ENCODE results near the gene METTL5.

The METTL5 gene

DNA sequence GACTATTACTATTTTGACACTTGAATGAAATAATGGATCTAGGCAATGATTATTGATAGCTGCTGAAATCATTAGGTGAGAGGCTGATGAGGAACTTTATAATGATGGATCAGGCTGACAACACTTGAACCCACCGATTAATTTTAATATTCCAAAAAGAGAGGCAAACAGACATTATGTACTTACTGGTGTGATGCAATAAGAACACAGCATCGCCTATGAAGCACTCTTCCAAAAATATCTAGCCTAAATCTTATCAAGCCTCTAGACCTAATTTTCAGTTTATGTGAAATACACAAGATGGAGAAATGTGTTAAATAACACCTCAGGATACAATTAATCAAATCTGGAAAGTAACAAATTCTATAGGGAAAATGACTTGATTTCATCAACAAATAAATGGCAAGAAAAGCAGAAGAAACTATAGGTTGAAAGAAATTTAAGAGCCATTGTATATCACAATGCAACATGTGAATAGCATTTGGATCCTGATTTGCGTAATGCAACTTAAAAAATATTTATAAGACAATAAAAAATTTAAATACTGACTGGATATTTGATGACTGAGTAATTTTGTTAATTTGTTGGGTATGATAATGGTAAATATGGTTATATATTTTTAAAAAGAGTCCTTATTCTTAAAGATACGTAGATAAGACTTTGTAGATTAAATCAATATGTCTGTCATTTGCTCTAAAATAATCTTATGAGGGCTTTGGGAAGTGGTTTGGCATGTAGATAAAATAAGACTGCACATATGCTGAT, 43.3 kb downstream of the METTL5 start:
- no peak for DNase-seq (ENCODE audit: low read depth in 2 of 2)

DNA sequence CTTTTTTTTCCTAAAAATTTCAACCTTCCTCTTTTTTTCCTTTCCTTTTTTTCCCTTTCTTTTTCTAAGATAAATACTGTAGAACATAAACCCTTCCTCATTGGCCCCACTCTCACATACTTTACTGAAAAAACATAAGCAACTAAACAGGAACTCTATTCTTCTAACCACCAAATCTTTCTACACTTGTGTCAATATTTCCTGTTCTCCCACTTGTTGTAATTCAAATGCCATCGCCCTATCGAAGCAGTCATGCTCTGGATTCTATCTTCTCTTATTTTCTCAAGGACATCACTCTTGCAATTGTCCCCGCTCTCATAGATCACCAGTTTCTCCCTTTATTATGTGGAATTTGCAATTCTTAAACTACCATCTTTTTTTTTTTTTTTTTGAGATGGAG, 46.3 kb downstream of the METTL5 start:
- DNase-seq (ENCODE audit: low read depth in 2 of 2), result no peak

DNA sequence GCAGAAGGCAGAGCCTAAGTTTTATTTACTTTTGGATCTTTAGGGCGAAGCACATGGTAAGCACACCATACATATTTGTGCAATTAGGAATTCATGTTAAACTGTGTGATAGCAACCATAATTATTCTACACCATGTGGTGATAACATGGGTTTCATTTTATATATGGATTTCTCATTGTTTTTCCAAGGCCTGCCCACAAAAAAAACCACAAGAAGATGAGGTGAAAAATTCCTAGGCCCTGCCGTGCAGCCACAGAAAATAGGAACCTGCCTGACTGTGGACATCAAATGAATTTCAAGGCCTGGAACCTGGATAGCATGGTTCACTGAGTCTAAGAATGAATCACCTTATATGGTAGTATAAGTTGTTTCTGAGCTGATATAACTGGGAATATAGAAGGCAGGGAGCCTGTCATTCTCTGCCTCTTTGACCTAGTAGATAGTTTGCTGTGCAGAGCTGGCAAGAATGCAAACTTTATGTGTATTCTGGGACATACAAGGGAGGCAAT, 48.4 kb downstream of the METTL5 start:
- DNase-seq (ENCODE audit: low read depth in 2 of 2), result no peak

DNA sequence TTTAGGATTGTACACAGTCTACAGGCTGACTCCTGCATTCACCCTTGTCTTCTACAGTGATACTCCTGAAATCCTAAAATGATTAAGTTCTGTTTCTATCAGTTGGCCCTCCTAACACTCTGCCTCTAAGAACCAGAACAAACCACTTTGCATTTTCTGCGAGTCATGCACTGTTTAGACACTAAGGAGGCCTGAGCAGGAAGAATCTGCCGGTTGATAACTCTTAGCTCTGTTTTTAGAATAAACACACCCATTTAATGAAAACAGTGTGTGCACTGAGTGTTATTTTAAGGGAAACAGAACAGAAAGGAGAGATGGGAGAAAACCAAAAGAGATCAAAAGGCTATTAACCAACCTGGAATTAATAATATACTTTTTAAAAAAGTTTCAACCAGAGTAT, 48.9 kb downstream of the METTL5 start:
- no peak for DNase-seq (ENCODE audit: low read depth in 2 of 2)

DNA sequence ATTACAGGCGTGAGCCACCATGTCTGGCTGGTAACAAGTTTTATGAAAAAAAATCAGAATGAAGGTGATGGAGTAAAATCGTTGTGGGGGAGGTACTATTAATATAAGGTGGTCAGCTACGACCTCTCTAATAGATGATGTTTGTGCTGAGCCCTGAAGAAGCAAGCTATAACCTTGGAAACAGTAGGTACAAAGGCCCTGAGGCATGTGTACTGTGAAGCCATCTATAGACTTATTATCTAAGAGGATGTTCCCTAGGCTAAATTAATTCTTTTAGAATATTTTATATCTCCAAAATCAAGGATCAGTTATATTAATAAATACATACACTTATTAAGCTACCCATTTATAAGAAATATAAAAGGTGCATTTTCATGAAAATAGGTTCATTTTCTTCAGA, 49.4 kb downstream of the METTL5 start:
- DNase-seq (ENCODE audit: low read depth in 2 of 2), result no peak

DNA sequence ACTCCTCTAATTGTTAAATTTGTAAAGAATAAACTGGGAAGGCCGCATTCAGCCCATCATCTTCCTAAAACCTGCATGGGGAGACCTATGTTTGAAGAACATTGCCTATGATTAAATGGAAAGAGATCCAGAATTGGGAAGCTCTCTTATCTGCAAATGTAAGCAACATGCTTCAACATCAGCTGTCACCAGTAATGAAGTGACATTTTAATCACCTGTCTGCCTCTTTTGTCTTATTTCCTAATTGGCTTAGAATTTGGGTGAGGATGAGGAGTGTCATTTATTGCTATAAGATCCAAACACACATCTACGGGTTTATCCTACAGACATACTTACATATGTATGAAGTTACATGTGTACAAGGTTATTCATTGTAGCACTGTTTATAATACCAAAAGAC, 52.1 kb downstream of the METTL5 start:
- DNase-seq (ENCODE audit: low read depth in 2 of 2), result no peak

DNA sequence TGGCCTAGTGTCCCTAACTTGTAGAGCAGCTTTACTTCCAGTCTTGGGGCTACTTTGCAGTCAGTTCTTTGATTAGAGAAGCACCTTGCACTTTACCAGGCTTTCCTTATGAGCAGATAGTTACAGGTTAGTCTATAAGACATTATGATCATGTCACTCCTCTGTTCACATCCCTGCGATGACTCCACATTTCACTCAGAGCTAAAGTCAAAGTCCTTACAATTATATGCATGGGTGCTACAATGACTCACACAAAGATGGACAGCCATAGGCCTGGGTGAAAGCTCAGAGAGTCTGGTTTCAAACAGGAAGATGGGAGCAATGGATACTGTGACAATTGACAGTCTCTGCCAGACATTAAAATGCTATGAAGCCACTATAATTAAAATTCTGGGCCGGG, 53.1 kb downstream of the METTL5 start:
- DNase-seq (ENCODE audit: low read depth in 2 of 2), result no peak

DNA sequence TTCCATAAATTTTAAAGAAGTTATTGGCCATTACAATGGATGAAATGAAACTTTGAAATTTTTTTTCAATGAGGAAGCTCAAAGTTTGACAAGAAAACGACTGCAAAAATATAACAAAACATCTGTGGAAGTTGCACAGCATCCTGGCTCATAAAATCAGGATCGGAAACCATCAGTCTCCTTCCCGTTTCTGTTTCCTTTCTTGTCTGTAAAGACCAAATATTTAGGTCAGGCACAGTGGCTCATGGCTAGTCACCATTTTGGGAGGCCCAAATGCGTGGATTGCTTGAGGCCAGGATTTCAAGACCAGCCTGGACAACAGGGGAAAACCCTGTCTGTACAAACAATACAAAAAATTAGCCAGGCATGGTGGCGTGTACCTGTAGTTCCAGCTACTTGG, 53.7 kb downstream of the METTL5 start:
- no peak for DNase-seq (ENCODE audit: low read depth in 2 of 2)

DNA sequence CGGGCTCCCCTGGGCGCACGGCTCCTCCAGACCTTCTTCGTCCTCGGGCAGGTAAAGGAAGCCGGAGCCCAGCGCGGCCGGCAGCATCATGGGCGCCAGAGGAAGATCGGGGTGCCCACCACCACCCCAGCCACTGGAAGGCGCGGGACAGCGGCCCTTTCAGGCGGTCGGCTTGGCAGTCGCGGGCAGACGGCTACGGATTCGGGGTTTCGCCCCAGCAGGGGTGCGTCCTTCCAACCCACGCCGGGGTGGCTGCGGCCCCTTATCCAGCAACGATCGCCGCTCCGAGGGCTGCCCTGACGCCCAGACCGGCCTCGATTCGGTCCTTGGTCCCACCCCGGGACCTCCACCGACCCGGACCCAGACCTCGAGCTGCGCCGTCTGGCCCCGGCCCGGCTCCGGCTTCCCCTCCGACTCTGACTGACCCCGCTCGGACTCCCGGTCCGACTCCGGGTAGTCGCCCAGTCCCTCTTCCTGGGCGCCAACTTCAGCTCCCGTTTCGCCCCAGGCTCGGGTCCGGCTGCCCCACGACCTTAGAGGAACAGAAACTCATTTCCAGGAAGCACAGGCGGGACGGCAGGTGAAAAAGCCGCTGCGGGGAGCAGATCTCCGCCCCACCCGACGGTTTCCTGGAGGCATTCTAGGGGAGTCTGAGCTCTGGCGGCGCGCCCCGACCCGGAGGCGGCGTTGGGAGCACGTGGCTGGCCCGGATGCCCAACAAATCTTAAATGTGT, 56.3 kb downstream of the METTL5 start:
- peak; percentile 10 to 13 for DNase-seq (ENCODE audit: low read depth in 2 of 2)

DNA sequence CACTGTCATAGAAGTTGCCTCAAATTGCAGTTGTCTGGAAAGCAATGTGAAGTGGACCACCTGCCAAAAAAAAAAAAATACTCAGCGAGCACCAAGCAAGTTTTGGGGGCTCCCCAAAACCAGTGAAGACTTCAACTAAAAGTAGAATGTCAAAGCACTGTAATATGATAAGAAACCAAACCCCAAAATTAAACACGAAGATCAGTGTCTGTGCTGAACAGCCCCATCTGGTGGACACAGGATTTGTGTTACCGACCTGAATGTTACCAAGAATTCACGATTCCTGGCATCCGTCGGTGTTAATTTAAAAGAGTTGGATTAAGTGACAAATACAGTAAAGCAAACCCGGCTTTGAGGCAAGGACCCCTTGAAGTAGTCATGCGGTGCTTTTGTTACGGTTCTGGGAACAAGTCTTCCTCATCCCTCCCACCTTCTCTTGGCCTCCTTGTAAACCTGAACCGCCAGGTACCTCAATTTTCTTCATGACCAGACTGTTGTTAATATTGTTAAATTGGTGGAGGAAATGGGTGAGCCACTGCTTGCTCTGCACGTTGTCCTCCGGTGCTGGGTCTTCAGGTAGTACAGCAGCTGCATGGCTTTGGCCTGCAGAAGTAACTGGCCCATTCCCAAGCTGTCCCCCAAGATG, 57.3 kb downstream of the METTL5 start:
- DNase-seq (ENCODE audit: low read depth in 2 of 2), result peak; percentile 23 to 37

DNA sequence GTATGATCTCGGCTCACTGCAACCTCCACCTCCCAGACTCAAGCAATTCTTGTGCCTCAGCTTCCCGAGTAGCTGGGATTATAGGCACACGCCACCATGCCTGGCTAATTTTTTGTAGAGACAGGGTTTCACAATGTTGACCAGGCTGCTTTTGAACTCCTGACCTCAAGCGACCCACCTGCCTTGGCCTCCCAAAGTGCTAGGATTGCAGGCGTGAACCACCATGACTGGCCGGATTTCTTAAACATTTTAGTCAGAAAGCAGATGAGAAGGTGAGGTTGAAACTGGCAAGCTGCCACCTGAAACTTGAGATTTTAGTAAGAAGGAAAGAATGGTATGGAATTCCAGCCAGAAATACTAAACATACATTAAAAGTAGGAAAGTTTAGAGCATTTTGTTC, 59.2 kb downstream of the METTL5 start:
- no peak for DNase-seq (ENCODE audit: low read depth in 2 of 2)

DNA sequence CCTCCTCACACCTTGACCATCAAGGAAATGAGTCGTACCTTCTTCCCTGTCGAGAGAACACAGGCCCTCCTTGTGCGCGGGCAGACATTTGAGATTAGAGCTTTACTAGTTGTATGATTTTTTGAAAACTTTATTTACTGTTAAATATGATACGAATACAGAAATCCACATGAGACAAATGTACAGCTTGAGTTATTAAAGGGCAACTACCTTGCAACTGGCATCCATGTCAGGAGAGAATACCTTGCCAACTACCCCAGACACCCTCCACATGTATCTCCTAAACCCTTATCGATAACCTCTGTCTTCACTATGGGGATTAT, 62.8 kb downstream of the METTL5 start:
- no peak for DNase-seq (ENCODE audit: low read depth in 2 of 2)
